GM21786 (cell line): ENCODE data around the gene APOL6.

Experiments used
- ATAC-seq: cut with Tn5 transposase; IDR thresholded peaks from one replicate; pipeline ENCODE4 v1.9.1; 2021; ENCODE audit not compliant: unreplicated experiment

The APOL6 gene, protein sequence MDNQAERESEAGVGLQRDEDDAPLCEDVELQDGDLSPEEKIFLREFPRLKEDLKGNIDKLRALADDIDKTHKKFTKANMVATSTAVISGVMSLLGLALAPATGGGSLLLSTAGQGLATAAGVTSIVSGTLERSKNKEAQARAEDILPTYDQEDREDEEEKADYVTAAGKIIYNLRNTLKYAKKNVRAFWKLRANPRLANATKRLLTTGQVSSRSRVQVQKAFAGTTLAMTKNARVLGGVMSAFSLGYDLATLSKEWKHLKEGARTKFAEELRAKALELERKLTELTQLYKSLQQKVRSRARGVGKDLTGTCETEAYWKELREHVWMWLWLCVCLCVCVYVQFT

GRCh38 chr22:35648066-35649025 is at the start of gene APOL6:
Gene APOL6, plus strand, starts transcription at chr22:35648446. Its CDS starts 7,980 bp downstream, at chr22:35656426.
- peak; percentile 43 for ATAC-seq

DNA sequence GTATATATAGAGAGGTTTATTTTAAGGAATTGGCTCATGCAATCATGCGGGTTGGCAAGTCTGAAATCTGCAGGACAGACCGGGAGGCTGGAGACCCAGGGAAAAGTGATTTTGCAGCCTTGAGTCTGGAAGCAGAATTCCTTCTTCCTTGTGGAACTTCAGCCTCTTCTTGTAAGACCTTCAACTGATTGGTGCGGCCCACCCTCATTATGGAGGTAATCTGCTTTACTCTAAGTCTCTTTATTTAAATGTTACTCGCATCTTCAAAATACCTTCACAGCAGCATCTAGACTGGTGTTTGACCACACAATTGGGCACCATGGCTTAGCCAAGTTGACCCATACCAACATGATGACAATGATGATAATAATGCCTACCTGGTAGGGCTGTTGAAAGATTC is 48.9 kb upstream of the APOL6 start:
- no peak for ATAC-seq

GRCh38 chr22:35600476-35600875 is 47.8 kb upstream of the APOL6 start:
- no peak for ATAC-seq

GRCh38 chr22:35601013-35601580 is 47.1 kb upstream of the APOL6 start:
- ATAC-seq: no peak

- ATAC-seq: no peak
Observed at GRCh38 chr22:35601743-35602615, 46.3 kb upstream of the APOL6 start.

DNA sequence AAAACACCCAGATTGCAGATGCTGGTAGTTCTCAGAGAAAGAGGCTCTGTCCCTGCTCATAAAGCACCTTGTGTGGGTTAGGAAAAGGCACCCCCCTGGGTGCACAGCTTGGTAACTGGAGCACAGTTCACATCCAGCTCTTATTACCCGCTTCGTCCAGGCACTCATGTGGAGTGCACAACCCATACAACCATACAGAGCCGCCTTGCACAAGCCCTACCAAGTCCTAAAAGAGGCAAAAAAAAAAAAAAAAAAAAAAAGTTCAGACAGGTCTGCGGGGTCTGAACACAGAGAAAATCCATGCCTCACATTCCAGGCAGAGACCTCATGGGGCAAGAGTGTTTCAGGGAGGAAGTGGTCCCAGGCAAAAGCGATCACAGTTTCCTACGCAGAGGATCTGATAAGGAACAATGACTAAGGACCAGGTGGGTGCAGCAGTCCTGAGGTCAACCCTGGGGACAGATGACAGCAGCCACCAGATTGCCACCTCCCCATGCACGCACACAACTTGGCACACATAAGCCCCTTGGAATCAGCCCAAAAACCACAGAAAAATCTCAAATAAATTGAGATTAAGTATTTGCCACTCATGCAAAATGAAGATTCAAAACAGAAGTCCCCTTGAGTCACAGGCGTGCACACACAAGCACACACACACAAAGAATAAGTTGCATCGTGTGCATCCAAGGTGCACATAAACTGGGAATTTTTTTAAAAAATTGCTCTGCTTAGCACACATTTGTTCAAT is 43.5 kb upstream of the APOL6 start:
- ATAC-seq: no peak

DNA sequence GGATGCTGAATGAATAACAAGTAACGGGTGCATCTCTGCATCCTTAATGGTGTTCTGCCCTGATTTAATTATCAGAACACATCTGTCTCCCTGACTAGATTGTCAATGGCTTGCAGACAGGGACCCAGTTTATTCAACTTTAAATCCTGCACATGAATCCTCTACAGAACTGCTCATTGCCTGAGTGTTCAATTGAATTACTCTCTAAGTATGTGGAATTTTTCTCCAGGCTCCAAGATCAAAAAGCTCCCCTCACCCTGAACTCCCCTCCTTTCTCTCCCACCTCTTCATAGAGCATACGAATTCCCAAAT is 42.9 kb upstream of the APOL6 start:
- no peak for ATAC-seq

DNA sequence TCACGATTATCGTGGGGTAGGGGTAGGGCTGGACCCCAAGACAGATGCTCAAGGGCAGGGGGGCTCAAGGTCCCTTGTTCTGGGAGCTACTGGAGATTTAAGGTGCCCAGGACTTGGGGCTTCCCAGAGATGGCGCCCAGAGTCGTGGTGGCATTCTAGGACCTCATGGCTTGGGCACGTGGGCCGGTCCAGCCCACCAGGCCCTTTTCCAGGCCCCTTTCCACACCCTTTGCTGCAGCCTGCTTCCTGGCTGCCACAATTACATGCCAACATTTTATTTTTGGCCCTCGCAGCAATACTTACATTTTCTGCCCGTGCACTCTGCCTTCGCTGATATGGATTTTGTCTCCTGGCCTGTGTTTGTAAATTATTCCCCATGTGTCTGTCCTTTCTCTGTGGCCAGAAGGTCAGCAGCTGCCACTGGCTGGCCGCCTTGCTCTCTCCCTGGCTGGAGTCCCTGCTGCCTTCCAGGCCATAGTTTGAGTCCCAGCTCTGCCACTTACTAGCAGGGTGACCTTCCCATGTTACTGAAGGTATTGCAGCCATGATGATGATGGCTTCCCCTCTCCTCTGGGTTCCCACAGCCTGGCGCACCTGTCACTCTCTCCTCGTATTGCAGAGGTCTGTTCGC is 42.3 kb upstream of the APOL6 start:
- ATAC-seq: no peak

- ATAC-seq: no peak
Observed at GRCh38 chr22:35606916-35607315, 41.3 kb upstream of the APOL6 start.

DNA sequence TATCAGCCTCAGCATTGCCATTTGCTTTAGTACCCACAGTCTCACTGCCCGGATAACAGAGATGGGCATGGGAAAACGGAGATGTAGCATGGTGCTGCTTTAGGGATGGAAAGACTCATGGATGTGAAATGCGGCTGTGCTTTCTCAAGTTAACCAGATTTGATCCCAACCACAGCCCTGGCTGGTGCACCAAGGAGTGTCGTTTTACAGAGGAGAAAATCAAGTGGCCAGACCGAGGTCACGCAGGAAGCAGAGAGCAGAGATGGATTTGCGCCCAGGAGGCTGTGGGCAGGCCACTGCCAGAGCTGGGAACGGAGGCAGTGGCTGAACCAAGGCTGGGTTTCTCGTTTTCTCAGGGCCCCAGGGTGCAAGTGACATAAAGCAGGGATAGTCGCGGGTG is 40.2 kb upstream of the APOL6 start:
- no peak for ATAC-seq

DNA sequence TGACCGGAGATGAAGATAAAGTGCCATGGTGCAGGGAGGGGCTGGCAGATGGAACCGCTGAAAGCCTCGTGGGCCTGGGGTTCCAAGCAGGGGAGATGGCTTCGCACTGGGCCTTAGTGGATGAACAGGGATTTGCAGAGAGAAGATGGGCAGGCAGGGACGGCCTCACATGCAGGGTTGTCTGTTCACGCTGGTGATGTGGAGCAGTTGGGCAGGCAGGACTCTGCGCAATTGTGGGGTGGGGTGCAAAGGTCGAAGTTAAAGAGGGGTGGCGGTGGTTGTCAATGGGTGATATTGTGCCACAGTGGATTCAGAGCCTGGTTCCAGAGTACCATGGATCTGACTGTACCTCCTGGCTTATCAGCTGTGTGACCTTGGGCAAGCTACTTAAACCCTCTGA is 39.0 kb upstream of the APOL6 start:
- no peak for ATAC-seq

DNA sequence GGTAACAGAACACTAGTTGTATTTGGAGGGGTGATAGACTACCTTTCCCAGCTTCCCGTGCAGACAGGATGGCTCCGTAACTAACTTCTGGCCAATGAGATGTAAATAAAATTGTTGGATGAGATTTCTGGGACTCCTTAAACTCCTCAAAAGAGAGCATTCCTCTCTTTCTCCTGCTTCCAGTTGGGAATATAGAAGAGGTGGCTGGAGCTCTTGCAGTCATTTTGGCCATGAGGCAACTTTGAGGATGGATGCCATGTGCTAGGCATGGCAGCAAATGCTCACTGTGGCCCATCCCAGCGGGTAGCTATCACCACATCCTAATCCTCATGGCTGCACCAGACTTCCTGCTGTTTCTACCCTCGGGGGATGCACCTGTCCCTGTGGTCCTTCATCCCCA is 38.5 kb upstream of the APOL6 start:
- no peak for ATAC-seq

DNA sequence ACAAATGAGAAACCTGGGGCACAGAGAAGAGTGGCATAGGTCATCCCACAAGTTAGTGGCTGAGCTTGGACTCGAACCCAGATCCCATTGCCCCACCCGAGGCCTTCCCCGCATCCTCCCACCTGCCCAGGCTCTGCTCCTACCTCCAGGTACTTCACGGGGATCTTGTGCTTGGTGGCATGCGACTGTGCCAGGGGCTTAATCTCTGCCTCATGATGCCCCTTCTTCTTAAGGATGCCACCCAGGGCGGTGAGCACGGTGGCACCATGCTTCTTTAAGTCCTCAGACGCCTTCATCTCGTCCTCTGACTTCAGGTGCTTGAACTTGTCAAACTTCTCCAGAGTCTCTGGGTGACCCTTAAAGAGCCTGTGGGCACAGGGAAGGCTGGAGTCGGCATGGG is 37.5 kb upstream of the APOL6 start:
- no peak for ATAC-seq

DNA sequence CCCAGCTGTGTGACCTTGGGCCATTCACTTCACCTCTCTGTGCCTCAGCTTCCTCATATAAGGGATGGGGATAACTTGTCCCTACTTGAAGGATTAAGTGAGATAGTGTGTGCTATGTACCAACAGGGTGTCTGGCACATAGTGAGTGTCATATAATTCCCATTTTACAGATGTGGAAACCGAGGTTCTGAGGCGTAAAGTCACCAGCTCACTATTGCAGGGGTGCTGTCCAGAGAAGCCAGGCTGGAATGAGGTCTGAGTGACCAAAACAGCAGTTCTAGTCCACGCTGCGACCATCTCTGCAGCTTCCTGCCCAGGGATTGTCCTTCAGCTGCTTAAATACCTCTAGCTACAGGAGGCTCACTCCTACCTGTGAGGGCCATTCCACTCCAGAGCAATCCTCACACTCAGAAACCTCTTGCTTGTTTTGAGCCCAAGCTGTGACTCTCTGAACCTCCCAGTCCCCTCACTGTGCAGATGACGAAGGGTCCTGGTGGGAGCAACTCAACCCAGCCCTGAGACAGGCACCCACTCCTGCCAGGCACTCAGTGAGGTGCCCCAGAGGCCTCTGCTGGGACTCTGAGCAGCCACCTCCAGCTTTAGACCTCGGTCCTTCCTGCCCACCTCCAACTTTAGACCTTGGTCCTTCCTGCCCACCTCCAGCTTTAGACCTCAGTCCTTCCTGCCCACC is 36.9 kb upstream of the APOL6 start:
- no peak for ATAC-seq

GRCh38 chr22:35611891-35612576 is 36.2 kb upstream of the APOL6 start:
- no peak for ATAC-seq

- ATAC-seq: no peak
Observed at GRCh38 chr22:35612903-35613302, 35.3 kb upstream of the APOL6 start.

DNA sequence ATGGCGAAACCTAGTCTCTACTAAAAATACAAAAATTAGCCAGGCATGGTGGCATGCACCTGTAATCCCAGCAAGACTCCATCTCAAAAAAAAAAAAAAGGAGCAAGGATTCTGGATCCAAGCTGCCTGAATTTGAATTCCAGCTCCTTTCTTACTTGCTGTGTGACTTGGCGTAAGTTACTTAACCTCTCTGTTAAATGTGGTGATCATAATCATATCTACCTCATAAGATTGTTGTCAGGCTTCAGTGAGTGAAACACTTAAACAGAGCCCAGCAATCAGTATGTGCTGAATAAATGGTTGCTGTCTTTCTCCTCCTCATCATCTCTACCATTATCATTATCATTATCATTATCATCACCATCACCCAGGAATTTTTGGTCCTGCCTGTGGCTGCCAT is 33.8 kb upstream of the APOL6 start:
- ATAC-seq: no peak

- no peak for ATAC-seq
Observed at GRCh38 chr22:35615156-35615555, 33.1 kb upstream of the APOL6 start.

DNA sequence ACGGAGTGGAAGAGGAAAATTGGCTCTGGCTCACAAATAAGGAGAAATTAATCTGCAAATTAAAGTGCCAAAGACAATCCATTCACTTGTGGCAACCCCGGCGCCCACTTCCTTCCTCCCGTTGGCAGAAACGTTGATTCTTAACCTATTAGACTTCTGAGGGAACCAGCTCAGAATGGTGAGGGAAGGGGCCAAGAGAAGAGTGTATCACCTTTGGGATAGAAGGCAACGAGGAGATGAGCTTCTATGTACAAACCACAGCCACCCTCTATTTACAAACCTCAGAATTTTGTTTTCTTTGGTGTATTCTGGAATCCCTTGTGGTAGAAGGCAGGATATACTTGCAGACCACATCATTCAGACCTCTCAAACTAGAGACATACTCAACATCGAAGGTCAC is 32.2 kb upstream of the APOL6 start:
- no peak for ATAC-seq
